HEK293 (cell line): ENCODE results near the gene NR2C2.

Source experiments
- HOXA7 ChIP-seq: sonication (generic); formaldehyde crosslinking; IDR thresholded peaks from 2 replicates; pipeline ENCODE4 v1.8.1; 2022; ENCODE audit warnings: missing genetic modification reagents, borderline replicate concordance
- KLF1 ChIP-seq: fragments of 450-650 bp; formaldehyde crosslinking; IDR thresholded peaks from 2 replicates; pipeline ENCODE4 v1.5.1; 2016; ENCODE audit warnings: missing biosample characterization, missing genetic modification characterization
- MYNN ChIP-seq: fragments of 450-650 bp; formaldehyde crosslinking; IDR thresholded peaks from 2 replicates; pipeline ENCODE4 v1.5.1; 2016; ENCODE audit warnings: missing biosample characterization, missing genetic modification characterization, borderline replicate concordance
- PRDM4 ChIP-seq: fragments of 450-650 bp; formaldehyde crosslinking; IDR thresholded peaks from 2 replicates; pipeline ENCODE4 v1.5.1; 2017; ENCODE audit warnings: missing biosample characterization, missing genetic modification characterization
- ZNF530 ChIP-seq: fragments of 450-650 bp; formaldehyde crosslinking; IDR thresholded peaks from 2 replicates; pipeline ENCODE4 v1.5.1; 2016; ENCODE audit warnings: low read depth, missing biosample characterization, missing genetic modification characterization
- ZNF843 ChIP-seq: fragments of 450-650 bp; formaldehyde crosslinking; IDR thresholded peaks from 2 replicates; pipeline ENCODE4 v1.5.1; 2016; ENCODE audit warnings: missing biosample characterization, missing genetic modification characterization
- TF ChIP-seq, protein P1 (sequence below): fragments of 450-650 bp; formaldehyde crosslinking; IDR thresholded peaks from 2 replicates; pipeline ENCODE4 v1.5.1; 2016; ENCODE audit warnings: missing biosample characterization, missing genetic modification characterization
- TF ChIP-seq, protein P2 (sequence below): fragments of 450-650 bp; formaldehyde crosslinking; IDR thresholded peaks from 2 replicates; pipeline ENCODE4 v1.5.1; 2016; ENCODE audit warnings: missing biosample characterization, missing genetic modification characterization

GRCh38 chr3:15045667-15046066, 98.3 kb downstream of the NR2C2 start:
- TF ChIP-seq, protein P1, sequence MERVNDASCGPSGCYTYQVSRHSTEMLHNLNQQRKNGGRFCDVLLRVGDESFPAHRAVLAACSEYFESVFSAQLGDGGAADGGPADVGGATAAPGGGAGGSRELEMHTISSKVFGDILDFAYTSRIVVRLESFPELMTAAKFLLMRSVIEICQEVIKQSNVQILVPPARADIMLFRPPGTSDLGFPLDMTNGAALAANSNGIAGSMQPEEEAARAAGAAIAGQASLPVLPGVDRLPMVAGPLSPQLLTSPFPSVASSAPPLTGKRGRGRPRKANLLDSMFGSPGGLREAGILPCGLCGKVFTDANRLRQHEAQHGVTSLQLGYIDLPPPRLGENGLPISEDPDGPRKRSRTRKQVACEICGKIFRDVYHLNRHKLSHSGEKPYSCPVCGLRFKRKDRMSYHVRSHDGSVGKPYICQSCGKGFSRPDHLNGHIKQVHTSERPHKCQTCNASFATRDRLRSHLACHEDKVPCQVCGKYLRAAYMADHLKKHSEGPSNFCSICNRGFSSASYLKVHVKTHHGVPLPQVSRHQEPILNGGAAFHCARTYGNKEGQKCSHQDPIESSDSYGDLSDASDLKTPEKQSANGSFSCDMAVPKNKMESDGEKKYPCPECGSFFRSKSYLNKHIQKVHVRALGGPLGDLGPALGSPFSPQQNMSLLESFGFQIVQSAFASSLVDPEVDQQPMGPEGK (tag by site-specific recombination), result no peak
- TF ChIP-seq, protein P2, sequence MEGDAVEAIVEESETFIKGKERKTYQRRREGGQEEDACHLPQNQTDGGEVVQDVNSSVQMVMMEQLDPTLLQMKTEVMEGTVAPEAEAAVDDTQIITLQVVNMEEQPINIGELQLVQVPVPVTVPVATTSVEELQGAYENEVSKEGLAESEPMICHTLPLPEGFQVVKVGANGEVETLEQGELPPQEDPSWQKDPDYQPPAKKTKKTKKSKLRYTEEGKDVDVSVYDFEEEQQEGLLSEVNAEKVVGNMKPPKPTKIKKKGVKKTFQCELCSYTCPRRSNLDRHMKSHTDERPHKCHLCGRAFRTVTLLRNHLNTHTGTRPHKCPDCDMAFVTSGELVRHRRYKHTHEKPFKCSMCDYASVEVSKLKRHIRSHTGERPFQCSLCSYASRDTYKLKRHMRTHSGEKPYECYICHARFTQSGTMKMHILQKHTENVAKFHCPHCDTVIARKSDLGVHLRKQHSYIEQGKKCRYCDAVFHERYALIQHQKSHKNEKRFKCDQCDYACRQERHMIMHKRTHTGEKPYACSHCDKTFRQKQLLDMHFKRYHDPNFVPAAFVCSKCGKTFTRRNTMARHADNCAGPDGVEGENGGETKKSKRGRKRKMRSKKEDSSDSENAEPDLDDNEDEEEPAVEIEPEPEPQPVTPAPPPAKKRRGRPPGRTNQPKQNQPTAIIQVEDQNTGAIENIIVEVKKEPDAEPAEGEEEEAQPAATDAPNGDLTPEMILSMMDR (tag by site-specific recombination), result no peak
- no peak for TF ChIP-seq ZNF530 (tag by site-specific recombination)
- no peak for TF ChIP-seq KLF1 (tag by site-specific recombination)
- no peak for TF ChIP-seq ZNF843
- no peak for TF ChIP-seq HOXA7 (CRISPR knock-in tag)
- TF ChIP-seq PRDM4 (tag by site-specific recombination), result no peak
- no peak for TF ChIP-seq MYNN (tag by site-specific recombination)
